Glutamatergic neuron (in vitro differentiated cells): Measurements from ENCODE around the gene DYNLL1. TPM values are rescaled to one million over a fixed set of nuclear protein-coding genes. Genes with fewer than 3 reads are reported as not detected.
A peak's percentile ranks its signal among the peaks of the same experiment; 100 is the strongest.

Source experiments
- DNase-seq: peaks from one replicate; pipeline ENCODE4 v3.0.0; 2022
- H3K27ac Mint-ChIP-seq: one replicate; pipeline ENCODE4 v1.8.0; 2020; ENCODE audit warnings: mild to moderate bottlenecking, mixed read lengths, inconsistent platforms; ENCODE audit not compliant: unreplicated experiment
- H3K27me3 Mint-ChIP-seq: one replicate; pipeline ENCODE4 v1.8.0; 2020; ENCODE audit warnings: mild to moderate bottlenecking, moderate library complexity, mixed read lengths, inconsistent platforms; ENCODE audit not compliant: unreplicated experiment
- H3K36me3 Mint-ChIP-seq: one replicate; pipeline ENCODE4 v1.8.0; 2020; ENCODE audit warnings: mild to moderate bottlenecking, mixed read lengths, inconsistent platforms; ENCODE audit not compliant: unreplicated experiment
- H3K4me1 Mint-ChIP-seq: one replicate; pipeline ENCODE4 v1.8.0; 2020; ENCODE audit warnings: mild to moderate bottlenecking, low read depth, mixed read lengths, inconsistent platforms; ENCODE audit not compliant: unreplicated experiment
- H3K4me3 Mint-ChIP-seq: one replicate; pipeline ENCODE4 v1.8.0; 2020; ENCODE audit warnings: mild to moderate bottlenecking, mixed read lengths, inconsistent platforms; ENCODE audit not compliant: unreplicated experiment
- H3K9me3 Mint-ChIP-seq: one replicate; pipeline ENCODE4 v1.8.0; 2020; ENCODE audit warnings: mild to moderate bottlenecking, moderate library complexity, mixed read lengths, inconsistent platforms; ENCODE audit not compliant: unreplicated experiment
- total RNA-seq: library from RNA; stranded (reverse); fragmentation: NEBNext Ultra II Directional; extraction: Animal tissue kit (Norgen Biotek cat#: 25700); gene quantifications from one replicate; pipeline ENCODE4 v1.2.1, GENCODE V29; 2021; ENCODE audit not compliant: unreplicated experiment
- TF ChIP-seq, protein P1 (sequence below): fragments of 200-600 bp; sonication (generic); IDR thresholded peaks from one replicate; pipeline ENCODE4 v1.5.0; 2021; ENCODE audit not compliant: partially characterized antibody, unreplicated experiment

DYNLL1 gene
- total RNA-seq, 1 donor from 2014 or later = 403 TPM

- H3K36me3 Mint-ChIP-seq = peaks cover 5% of the 10 kb centered on the region
Measured at GRCh38 chr12:120490325-120490724, 5.6 kb upstream of the DYNLL1 start.

GRCh38 chr12:120490833-120491512 is 4.9 kb upstream of the DYNLL1 start:
- Mint-ChIP-seq H3K9me3 (peaks cover 9% of the 10 kb centered on the region), H3K27ac (no peak overlapping the region), H3K27me3 (peaks cover 11% of the 10 kb centered on the region), H3K4me3 (no peak overlapping the region), H3K36me3 (peaks cover 5% of the 10 kb centered on the region), H3K4me1 (peaks cover 3% of the 10 kb centered on the region)
- DNase-seq = no peak
- TF ChIP-seq, protein P1, sequence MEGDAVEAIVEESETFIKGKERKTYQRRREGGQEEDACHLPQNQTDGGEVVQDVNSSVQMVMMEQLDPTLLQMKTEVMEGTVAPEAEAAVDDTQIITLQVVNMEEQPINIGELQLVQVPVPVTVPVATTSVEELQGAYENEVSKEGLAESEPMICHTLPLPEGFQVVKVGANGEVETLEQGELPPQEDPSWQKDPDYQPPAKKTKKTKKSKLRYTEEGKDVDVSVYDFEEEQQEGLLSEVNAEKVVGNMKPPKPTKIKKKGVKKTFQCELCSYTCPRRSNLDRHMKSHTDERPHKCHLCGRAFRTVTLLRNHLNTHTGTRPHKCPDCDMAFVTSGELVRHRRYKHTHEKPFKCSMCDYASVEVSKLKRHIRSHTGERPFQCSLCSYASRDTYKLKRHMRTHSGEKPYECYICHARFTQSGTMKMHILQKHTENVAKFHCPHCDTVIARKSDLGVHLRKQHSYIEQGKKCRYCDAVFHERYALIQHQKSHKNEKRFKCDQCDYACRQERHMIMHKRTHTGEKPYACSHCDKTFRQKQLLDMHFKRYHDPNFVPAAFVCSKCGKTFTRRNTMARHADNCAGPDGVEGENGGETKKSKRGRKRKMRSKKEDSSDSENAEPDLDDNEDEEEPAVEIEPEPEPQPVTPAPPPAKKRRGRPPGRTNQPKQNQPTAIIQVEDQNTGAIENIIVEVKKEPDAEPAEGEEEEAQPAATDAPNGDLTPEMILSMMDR = no peak

More at GRCh38 chr12:120490325-120490724, 5.6 kb upstream of the DYNLL1 start:
- Mint-ChIP-seq H3K9me3 (peaks cover 9% of the 10 kb centered on the region), H3K4me3 (no peak overlapping the region), H3K4me1 (peaks cover 3% of the 10 kb centered on the region), H3K27me3 (peaks cover 11% of the 10 kb centered on the region), H3K27ac (no peak overlapping the region)
- TF ChIP-seq, protein P1 = no peak
- no peak for DNase-seq

GRCh38 chr12:120495186-120495730 is 655 bp upstream of the DYNLL1 start:
- peaks cover 6% of the 10 kb centered on the region for H3K4me1 Mint-ChIP-seq
- H3K9me3 Mint-ChIP-seq = peaks cover 10% of the 10 kb centered on the region
- TF ChIP-seq, protein P1 = no peak
- no peak for DNase-seq
- H3K27me3 Mint-ChIP-seq = peaks cover 6% of the 10 kb centered on the region
- no peaks in the 10 kb centered on the region for H3K36me3 Mint-ChIP-seq
- H3K4me3 Mint-ChIP-seq = peak overlapping the region; percentile 79
- peak overlapping the region; percentile 36 for H3K27ac Mint-ChIP-seq

DNA sequence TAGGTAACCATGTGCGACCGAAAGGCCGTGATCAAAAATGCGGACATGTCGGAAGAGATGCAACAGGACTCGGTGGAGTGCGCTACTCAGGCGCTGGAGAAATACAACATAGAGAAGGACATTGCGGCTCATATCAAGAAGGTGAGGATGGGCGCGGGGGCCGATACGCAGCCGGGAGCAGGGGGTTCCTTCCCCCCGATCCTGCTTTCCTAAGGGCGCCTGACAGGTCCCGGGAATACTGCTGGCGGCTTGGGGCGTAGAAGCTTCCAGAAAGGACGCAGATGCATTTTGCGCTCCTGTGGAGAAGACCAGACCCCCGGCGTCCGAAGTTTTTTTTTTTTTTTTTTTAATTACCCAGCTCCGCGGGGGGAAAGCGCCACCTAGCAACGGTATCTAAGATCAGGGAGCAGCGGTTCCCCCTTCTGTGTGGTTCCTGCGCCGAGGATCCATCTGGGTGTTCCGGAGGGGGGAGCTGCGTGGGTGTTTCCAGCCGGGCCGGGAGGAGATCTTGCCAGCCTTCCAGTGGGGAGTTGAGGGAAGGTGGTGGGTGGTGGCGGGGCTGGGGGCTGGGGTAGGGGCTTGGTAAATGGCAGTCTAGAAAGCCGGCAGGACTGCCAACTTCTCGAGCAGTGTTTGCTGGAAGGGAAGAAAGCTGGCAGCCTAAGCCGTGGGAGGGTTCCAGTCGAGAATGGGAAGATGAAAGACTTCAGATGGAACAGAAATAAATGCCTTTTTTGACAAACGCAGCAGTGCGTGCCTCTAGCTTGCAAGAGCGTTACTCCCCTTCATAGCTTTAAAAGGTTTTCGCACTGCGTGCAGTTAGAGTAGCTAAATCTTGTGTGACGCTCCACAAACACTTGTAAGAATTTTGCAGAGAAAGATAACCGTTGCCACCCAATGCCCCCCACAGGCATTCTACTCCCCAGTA is 764 bp downstream of the DYNLL1 start:
- H3K27me3 Mint-ChIP-seq = peaks cover 4% of the 10 kb centered on the region
- peaks cover 6% of the 10 kb centered on the region for H3K4me1 Mint-ChIP-seq
- peak overlapping the region; percentile 40 for H3K27ac Mint-ChIP-seq
- peak overlapping the region; percentile 98 for H3K4me3 Mint-ChIP-seq
- peak; percentile 47 for DNase-seq
- H3K36me3 Mint-ChIP-seq = no peaks in the 10 kb centered on the region
- H3K9me3 Mint-ChIP-seq = peaks cover 10% of the 10 kb centered on the region
- TF ChIP-seq, protein P1 = no peak
